ENCODE data around the gene TFAP2A.
A peak's percentile ranks its signal among the peaks of the same experiment; 100 is the strongest.

The TFAP2A gene

GRCh38 chr6:10414756-10415616 is at the start of gene TFAP2A:
Gene TFAP2A, minus strand, starts transcription at chr6:10415074. Its CDS starts 83 bp downstream, at chr6:10414991.
- no peak for DNase-seq

GRCh38 chr6:10463491-10464481 is 48.9 kb upstream of the TFAP2A start:
- no peak for DNase-seq

GRCh38 chr6:10463040-10463439 is 48.2 kb upstream of the TFAP2A start:
- DNase-seq = no peak

- no peak for DNase-seq
Observed at GRCh38 chr6:10461850-10462249, 47.0 kb upstream of the TFAP2A start.

GRCh38 chr6:10460096-10460495 is 45.2 kb upstream of the TFAP2A start:
- DNase-seq = peak; percentile 9 to 33

- no peak for DNase-seq
Observed at GRCh38 chr6:10458287-10458686, 43.4 kb upstream of the TFAP2A start.

- no peak for DNase-seq
Observed at GRCh38 chr6:10453596-10453995, 38.7 kb upstream of the TFAP2A start.

GRCh38 chr6:10451828-10452509 is 37.1 kb upstream of the TFAP2A start:
- peak; percentile 33 to 63 for DNase-seq

GRCh38 chr6:10451394-10451793 is 36.5 kb upstream of the TFAP2A start:
- DNase-seq = no peak

- DNase-seq = no peak
Observed at GRCh38 chr6:10449751-10450150, 34.9 kb upstream of the TFAP2A start.

- DNase-seq = no peak
Observed at GRCh38 chr6:10448096-10448495, 33.2 kb upstream of the TFAP2A start.

- no peak for DNase-seq
Observed at GRCh38 chr6:10446548-10446947, 31.7 kb upstream of the TFAP2A start.

GRCh38 chr6:10441655-10442009 is 26.8 kb upstream of the TFAP2A start:
- no peak for DNase-seq

- no peak for DNase-seq
Observed at GRCh38 chr6:10441004-10441654, 26.3 kb upstream of the TFAP2A start.

- no peak for DNase-seq
Observed at GRCh38 chr6:10437891-10438290, 23.0 kb upstream of the TFAP2A start.

GRCh38 chr6:10434235-10434634 is 19.4 kb upstream of the TFAP2A start:
- no peak for DNase-seq

- DNase-seq = no peak
Observed at GRCh38 chr6:10433322-10433721, 18.4 kb upstream of the TFAP2A start.

GRCh38 chr6:10431423-10432164 is 16.7 kb upstream of the TFAP2A start:
- no peak for DNase-seq

GRCh38 chr6:10429638-10430427 is 15.0 kb upstream of the TFAP2A start:
- DNase-seq = peak; percentile 62 to 77

- no peak for DNase-seq
Observed at GRCh38 chr6:10426781-10427279, 12.0 kb upstream of the TFAP2A start.
